PFSK-1 (cell line): ENCODE data around the gene GABRQ.

Experiments
- POLR2AphosphoS5 ChIP-seq: IDR thresholded peaks from 2 replicates; pipeline ENCODE4 v1.6.1; 2012; ENCODE audit warnings: low read depth, mild to moderate bottlenecking, control low read depth, low read length, moderate library complexity
- SIN3A ChIP-seq: IDR thresholded peaks from 2 replicates; pipeline ENCODE4 v1.6.1; 2012; ENCODE audit warnings: mild to moderate bottlenecking, low read length, moderate library complexity, borderline replicate concordance; ENCODE audit not compliant: insufficient read depth
- TAF1 ChIP-seq: IDR thresholded peaks from 2 replicates; pipeline ENCODE4 v1.6.1; 2012; ENCODE audit warnings: low read length, control low read depth, borderline replicate concordance; ENCODE audit not compliant: insufficient read depth
- TF ChIP-seq, protein P1 (sequence below), 2 experiments: IDR thresholded peaks; 2 replicates each; pipeline versions ENCODE4 v1.6.1 to v1.8.0; 2011 to 2012; ENCODE audit warnings: low read depth in 2 of 2, low read length in 2 of 2, control low read depth in 1 of 2, inconsistent platforms in 1 of 2, mild to moderate bottlenecking in 1 of 2, moderate library complexity in 1 of 2; ENCODE audit not compliant: insufficient read depth in 1 of 2

DNA sequence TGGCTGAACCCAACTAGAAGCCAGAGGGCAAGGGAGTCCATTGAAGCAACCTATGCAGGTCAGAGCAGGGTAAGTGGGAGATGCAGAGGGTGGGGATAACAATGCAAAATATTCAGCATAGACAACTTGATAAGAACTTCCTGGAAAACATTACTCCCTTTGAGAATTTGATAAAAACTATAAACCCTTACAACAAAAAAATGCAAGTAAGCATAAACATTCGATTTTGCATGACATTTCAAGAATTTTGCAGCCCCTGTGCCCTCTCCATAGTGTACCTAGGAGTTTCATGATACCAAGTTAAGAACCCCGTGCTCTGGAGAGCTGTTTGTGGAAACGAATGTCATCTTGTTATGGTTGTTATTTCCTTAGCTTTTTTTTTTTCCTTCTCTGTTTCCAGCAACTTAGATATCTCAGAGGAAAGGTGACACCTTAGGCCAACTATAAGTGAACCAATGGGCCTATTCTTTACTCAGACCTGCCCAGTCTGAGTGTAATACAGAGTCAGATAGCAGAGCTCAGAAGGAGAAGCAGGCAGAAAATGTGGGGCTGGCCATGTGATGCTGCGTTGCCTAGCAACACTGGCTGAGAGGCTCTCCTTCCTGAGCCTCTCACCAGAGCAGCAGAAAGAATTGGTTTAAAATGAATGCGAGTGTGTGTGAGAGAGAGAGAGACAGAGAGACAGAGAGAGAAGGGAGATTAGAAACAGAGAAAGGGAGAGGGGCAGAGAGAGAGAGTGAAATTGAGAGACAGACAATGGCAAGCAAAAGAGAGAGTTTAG lies 36.7 kb upstream of the GABRQ start:
- TF ChIP-seq, protein P1, sequence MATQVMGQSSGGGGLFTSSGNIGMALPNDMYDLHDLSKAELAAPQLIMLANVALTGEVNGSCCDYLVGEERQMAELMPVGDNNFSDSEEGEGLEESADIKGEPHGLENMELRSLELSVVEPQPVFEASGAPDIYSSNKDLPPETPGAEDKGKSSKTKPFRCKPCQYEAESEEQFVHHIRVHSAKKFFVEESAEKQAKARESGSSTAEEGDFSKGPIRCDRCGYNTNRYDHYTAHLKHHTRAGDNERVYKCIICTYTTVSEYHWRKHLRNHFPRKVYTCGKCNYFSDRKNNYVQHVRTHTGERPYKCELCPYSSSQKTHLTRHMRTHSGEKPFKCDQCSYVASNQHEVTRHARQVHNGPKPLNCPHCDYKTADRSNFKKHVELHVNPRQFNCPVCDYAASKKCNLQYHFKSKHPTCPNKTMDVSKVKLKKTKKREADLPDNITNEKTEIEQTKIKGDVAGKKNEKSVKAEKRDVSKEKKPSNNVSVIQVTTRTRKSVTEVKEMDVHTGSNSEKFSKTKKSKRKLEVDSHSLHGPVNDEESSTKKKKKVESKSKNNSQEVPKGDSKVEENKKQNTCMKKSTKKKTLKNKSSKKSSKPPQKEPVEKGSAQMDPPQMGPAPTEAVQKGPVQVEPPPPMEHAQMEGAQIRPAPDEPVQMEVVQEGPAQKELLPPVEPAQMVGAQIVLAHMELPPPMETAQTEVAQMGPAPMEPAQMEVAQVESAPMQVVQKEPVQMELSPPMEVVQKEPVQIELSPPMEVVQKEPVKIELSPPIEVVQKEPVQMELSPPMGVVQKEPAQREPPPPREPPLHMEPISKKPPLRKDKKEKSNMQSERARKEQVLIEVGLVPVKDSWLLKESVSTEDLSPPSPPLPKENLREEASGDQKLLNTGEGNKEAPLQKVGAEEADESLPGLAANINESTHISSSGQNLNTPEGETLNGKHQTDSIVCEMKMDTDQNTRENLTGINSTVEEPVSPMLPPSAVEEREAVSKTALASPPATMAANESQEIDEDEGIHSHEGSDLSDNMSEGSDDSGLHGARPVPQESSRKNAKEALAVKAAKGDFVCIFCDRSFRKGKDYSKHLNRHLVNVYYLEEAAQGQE (IDR thresholded peaks at IDR 0.05; ENCODE audit: insufficient read depth in 1 of 2, low read depth in 2 of 2, low read length in 2 of 2), result no peak
- TF ChIP-seq SIN3A (no peak), TAF1 (no peak), POLR2AphosphoS5 (no peak)
